NB4 (cell line): ENCODE data around the gene GP1BB.

ENCODE experiments used
- MYC ChIP-seq: IDR thresholded peaks from 2 replicates; pipeline ENCODE4 v1.6.1; 2011; ENCODE audit warnings: low read depth, low read length
- POLR2A ChIP-seq: IDR thresholded peaks from 2 replicates; pipeline ENCODE4 v1.6.1; 2011; ENCODE audit warnings: mild to moderate bottlenecking; ENCODE audit not compliant: insufficient read length; ENCODE audit errors: extremely low read depth
- TF ChIP-seq, protein P1 (sequence below): IDR thresholded peaks from one replicate; pipeline ENCODE4 v1.5.1; 2012; ENCODE audit warnings: low read depth, low read length
- TF ChIP-seq, protein P2 (sequence below): IDR thresholded peaks from 2 replicates; pipeline ENCODE4 v1.6.1; 2011; ENCODE audit warnings: low read depth, low read length

- TF ChIP-seq, protein P1, sequence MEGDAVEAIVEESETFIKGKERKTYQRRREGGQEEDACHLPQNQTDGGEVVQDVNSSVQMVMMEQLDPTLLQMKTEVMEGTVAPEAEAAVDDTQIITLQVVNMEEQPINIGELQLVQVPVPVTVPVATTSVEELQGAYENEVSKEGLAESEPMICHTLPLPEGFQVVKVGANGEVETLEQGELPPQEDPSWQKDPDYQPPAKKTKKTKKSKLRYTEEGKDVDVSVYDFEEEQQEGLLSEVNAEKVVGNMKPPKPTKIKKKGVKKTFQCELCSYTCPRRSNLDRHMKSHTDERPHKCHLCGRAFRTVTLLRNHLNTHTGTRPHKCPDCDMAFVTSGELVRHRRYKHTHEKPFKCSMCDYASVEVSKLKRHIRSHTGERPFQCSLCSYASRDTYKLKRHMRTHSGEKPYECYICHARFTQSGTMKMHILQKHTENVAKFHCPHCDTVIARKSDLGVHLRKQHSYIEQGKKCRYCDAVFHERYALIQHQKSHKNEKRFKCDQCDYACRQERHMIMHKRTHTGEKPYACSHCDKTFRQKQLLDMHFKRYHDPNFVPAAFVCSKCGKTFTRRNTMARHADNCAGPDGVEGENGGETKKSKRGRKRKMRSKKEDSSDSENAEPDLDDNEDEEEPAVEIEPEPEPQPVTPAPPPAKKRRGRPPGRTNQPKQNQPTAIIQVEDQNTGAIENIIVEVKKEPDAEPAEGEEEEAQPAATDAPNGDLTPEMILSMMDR: no peak
- TF ChIP-seq, protein P2, sequence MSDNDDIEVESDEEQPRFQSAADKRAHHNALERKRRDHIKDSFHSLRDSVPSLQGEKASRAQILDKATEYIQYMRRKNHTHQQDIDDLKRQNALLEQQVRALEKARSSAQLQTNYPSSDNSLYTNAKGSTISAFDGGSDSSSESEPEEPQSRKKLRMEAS: no peak
- TF ChIP-seq POLR2A (no peak), MYC (no peak)
Measured at GRCh38 chr22:19704355-19705015, 18.9 kb upstream of the GP1BB start.
